Upper lobe of left lung (tissue), 6 donors: ENCODE measurements around the gene NDUFA8. TPM values are rescaled to one million over a fixed set of nuclear protein-coding genes. Genes with fewer than 3 reads are reported as not detected.

Source experiments
- ATAC-seq, 2 donors: fragments of 200-7000 bp; cut with Tn5 transposase; one replicate each; pipeline ENCODE4 v1.9.1; 2022; ENCODE audit warnings: mild to moderate bottlenecking in 2 of 2, moderate library complexity in 2 of 2; ENCODE audit not compliant: low FRiP score in 2 of 2
- DNase-seq, 2 donors: peaks; one replicate each; pipeline ENCODE4 v3.0.0-alpha.2; 2019 to 2020
- H3K27ac ChIP-seq, 4 donors: fragments of 200-600 bp; sonication (generic); one replicate each; pipeline ENCODE4 v1.5.1; 2016 to 2019
- H3K27me3 ChIP-seq, 4 donors: fragments of 200-600 bp; sonication (generic); one replicate each; pipeline ENCODE4 v1.5.1; 2017 to 2019
- H3K36me3 ChIP-seq, 4 donors: fragments of 200-600 bp; sonication (generic); one replicate each; pipeline ENCODE4 v1.5.1; 2016 to 2019
- H3K4me1 ChIP-seq, 4 donors: fragments of 200-600 bp; sonication (generic); one replicate each; pipeline ENCODE4 v1.5.1; 2018 to 2019
- H3K4me3 ChIP-seq, 4 donors: fragments of 200-600 bp; sonication (generic); one replicate each; pipeline ENCODE4 v1.5.1; 2017 to 2019; ENCODE audit warnings: mild to moderate bottlenecking in 2 of 4, moderate library complexity in 1 of 4
- H3K9me3 ChIP-seq, 4 donors: fragments of 200-600 bp; sonication (generic); one replicate each; pipeline ENCODE4 v1.5.1; 2018 to 2019
- EP300 ChIP-seq, 4 donors: sonication (generic); formaldehyde crosslinking; IDR thresholded peaks; one replicate each; pipeline ENCODE4 v1.5.1; 2017; ENCODE audit warnings: antibody characterized with exemption in 4 of 4, control low read depth in 2 of 4
- POLR2A ChIP-seq, 4 donors: fragments of 450-650 bp; IDR thresholded peaks; one replicate each; pipeline ENCODE4 v1.5.1; 2016 to 2017; ENCODE audit warnings: antibody characterized with exemption in 4 of 4, mild to moderate bottlenecking in 2 of 4
- POLR2AphosphoS5 ChIP-seq, 2 donors: sonication (generic); formaldehyde crosslinking; IDR thresholded peaks; one replicate each; pipeline ENCODE4 v1.5.1; 2017; ENCODE audit warnings: antibody characterized with exemption in 2 of 2
- WGBS, 2 donors: methylation state at CpG; one replicate each; pipeline ENCODE4 v1.1.5; 2017 to 2018; 5-methylcytosine and 5-hydroxymethylcytosine counted together
- small RNA-seq, 4 donors: library from RNA; depleted of rRNA; stranded (forward); fragments of <200 nt; gene quantifications; one replicate each; pipeline ENCODE3, GENCODE V24; 2016
- total RNA-seq, 6 donors: library from RNA; depleted of rRNA in 4 of 6; stranded (reverse); fragments of >200 nt in 4 of 6; gene quantifications; one replicate each; pipeline versions ENCODE4 v1.1.0 to v1.2.1, GENCODE V29; 2016 to 2021
- TF ChIP-seq, protein P1 (sequence below), 6 experiments: fragments of 450-650 bp in 4 of 6; fragments of 200-600 bp in 2 of 6; sonication (generic) in 2 of 6; IDR thresholded peaks; one replicate each; pipeline ENCODE4 v1.5.1; 2016 to 2019; ENCODE audit warnings: antibody characterized with exemption in 6 of 6
- donor health status: DM: no; HTN: no; CAD: no; lungs with moderate emphysema.
- donor health status: DM: no; HTN: yes; CAD: no; lungs with severe emphysema.

Gene NDUFA8
- total RNA-seq, 6 donors from 2014 or later = 25.6 to 46.5 (median 35.5) TPM

DNA sequence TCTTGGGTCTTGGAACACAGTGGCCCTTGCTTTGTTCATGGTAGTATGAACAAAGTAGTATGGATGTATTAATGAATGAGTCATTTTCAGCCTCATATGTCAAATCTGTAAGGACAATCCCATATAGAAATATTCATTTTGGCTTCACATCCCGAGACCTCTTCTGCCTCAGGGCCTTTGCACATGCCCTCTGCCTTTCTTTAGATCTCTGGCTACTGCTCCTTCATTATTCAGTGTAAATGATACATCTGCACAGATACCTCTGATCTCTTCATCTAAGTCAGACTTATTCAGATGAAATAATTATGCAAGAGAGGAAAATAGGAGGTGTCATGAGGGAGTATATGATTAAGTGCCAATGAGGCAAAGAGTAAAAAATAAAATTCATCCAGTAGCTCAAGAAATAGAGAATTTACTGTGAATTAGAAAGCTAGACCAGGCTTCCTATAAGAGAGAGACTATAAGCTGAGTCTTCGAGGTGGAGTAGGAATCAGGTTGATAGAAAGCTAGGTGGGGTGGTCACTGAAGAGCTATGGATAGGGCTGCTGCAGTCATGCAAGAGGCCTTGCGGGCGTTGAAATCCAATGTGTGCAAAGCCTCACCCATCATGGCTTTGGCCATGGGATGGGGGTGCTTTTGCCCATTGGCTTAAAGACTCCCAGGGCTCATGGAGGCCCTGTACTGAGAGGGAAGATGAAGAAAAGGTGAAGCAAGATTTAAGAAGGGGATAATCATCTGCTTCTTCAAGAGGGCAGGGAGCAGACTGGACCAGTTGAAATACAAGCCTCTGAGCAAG lies 62.8 kb downstream of the NDUFA8 start:
- H3K9me3 ChIP-seq = no peaks in the 10 kb centered on the region
- WGBS, 2 donors = 77 to 93% methylated on average over 4 of the region's 4 CpGs
- H3K27me3 ChIP-seq = no peaks in the 10 kb centered on the region
- no peak for TF ChIP-seq POLR2AphosphoS5 (IDR thresholded peaks at IDR 0.05)
- no peak for TF ChIP-seq POLR2A (IDR thresholded peaks at IDR 0.05)
- TF ChIP-seq EP300 (IDR thresholded peaks at IDR 0.05) = no peak
- TF ChIP-seq, protein P1, sequence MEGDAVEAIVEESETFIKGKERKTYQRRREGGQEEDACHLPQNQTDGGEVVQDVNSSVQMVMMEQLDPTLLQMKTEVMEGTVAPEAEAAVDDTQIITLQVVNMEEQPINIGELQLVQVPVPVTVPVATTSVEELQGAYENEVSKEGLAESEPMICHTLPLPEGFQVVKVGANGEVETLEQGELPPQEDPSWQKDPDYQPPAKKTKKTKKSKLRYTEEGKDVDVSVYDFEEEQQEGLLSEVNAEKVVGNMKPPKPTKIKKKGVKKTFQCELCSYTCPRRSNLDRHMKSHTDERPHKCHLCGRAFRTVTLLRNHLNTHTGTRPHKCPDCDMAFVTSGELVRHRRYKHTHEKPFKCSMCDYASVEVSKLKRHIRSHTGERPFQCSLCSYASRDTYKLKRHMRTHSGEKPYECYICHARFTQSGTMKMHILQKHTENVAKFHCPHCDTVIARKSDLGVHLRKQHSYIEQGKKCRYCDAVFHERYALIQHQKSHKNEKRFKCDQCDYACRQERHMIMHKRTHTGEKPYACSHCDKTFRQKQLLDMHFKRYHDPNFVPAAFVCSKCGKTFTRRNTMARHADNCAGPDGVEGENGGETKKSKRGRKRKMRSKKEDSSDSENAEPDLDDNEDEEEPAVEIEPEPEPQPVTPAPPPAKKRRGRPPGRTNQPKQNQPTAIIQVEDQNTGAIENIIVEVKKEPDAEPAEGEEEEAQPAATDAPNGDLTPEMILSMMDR (IDR thresholded peaks at IDR 0.05) = no peak
- ATAC-seq (no peak), DNase-seq (no peak)
- peaks cover 15 to 30% (median 16%) of the 10 kb centered on the region in 4 donors for H3K4me1 ChIP-seq
- H3K4me3 ChIP-seq = no peak overlapping the region
- H3K36me3 ChIP-seq = no peaks in the 10 kb centered on the region
- H3K27ac ChIP-seq = no peak overlapping the region

DNA sequence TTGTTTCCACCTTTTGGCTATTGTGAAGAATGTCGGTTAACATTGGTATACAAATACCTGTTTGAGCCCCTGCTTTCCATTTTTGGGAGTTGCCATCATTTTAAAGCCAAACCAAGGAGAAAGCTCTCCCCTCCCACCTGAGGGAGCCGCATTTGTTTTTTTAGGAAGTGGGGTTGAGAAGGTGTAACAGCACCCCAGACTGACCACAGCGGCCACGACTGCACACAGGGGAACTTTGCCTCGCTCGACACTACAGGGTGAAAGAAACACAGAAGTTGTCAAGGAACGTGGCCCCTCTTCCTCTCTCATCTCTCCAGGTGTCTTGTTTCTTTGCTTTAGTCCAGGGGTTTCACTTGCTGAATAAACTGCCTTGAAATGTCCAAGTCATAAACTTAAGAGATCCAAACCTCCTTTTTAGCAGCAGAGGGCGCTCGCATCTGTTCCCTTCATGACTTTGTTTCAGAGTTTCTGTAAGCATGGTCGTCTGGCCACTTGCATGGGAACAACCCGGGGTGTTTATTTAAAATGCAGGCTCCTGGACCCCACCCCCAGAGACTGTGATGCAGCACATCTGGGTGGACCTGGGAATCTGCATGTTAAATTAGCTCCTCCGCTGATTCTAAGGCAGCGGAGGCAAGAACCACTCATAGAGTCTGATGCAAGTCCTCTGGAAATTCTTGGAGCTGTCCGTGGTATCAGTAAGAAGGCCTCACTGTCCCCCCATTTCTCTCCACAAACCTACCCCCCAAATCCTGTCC lies 64.4 kb downstream of the NDUFA8 start:
- DNase-seq = no peak
- no peaks in the 10 kb centered on the region for H3K36me3 ChIP-seq
- no peak for ATAC-seq
- H3K4me3 ChIP-seq = no peak overlapping the region
- no peaks in the 10 kb centered on the region for H3K9me3 ChIP-seq
- no peaks in the 10 kb centered on the region for H3K27me3 ChIP-seq
- TF ChIP-seq, protein P1 (IDR thresholded peaks at IDR 0.05) = peak; percentile 21 to 50 (median 34)
- TF ChIP-seq POLR2AphosphoS5 (IDR thresholded peaks at IDR 0.05) (no peak), POLR2A (IDR thresholded peaks at IDR 0.05) (no peak), EP300 (IDR thresholded peaks at IDR 0.05) (no peak)
- 28 to 32% methylated on average over 13 to 14 of the region's 14 CpGs for WGBS, 2 donors
- H3K27ac ChIP-seq = no peak overlapping the region
- H3K4me1 ChIP-seq = peaks cover 21 to 42% (median 27%) of the 10 kb centered on the region in 4 donors

Small RNA genes lying within 50 kb of the gene (small RNA-seq; reads per million reads assigned to genes)
- gene MIR4478 = 0 reads per million in 4 donors

Other genes with a start within 250 kb of the NDUFA8 start
- 10 to 100 TPM in 5 of 6 donors, 1 to 10 TPM in 1; 6.8 to 18.9 (median 12.9) TPM for gene TTLL11, start 66.5 kb downstream of the NDUFA8 start, total RNA-seq
- gene MORN5, start 129 bp upstream of the NDUFA8 start, total RNA-seq = 10 to 100 TPM in 3 of 6 donors, 1 to 10 TPM in 2, not detected in 1; 3.5 to 33.5 (median 10.5) TPM
- gene LHX6, start 69.2 kb upstream of the NDUFA8 start, total RNA-seq = 10 to 100 TPM in 1 of 6 donors, 1 to 10 TPM in 5; 1.0 to 11.3 (median 2.9) TPM
- gene RBM18, start 105.1 kb upstream of the NDUFA8 start, total RNA-seq = 10 to 100 TPM in 3 of 6 donors, 1 to 10 TPM in 3; 3.0 to 19.9 (median 11.8) TPM
- 10 to 100 TPM; 21.4 to 54.5 (median 29.7) TPM for gene MRRF, start 105.1 kb upstream of the NDUFA8 start, total RNA-seq
- gene PTGS1, start 211.2 kb upstream of the NDUFA8 start, total RNA-seq = 10 to 100 TPM in 2 of 6 donors, 1 to 10 TPM in 4; 5.0 to 21.4 (median 8.5) TPM